GM19035 (cell line): ENCODE measurements around the gene ELF2.
"Not testable (repeated sequence)": the region's sequence is repeated elsewhere in the genome, so short reads cannot be mapped to it uniquely, and the experiment has no call there.

Experiments used
- ATAC-seq: cut with Tn5 transposase; IDR thresholded peaks from one replicate; pipeline ENCODE4 v1.9.1; 2021; ENCODE audit not compliant: unreplicated experiment

Gene ELF2

GRCh38 chr4:139177049-139177868 is at the start of gene ELF2:
TSS of gene ELF2 (minus strand) at chr4:139177218. CDS start at chr4:139137701, 39,517 bp downstream.
- peak; percentile 39 for ATAC-seq

DNA sequence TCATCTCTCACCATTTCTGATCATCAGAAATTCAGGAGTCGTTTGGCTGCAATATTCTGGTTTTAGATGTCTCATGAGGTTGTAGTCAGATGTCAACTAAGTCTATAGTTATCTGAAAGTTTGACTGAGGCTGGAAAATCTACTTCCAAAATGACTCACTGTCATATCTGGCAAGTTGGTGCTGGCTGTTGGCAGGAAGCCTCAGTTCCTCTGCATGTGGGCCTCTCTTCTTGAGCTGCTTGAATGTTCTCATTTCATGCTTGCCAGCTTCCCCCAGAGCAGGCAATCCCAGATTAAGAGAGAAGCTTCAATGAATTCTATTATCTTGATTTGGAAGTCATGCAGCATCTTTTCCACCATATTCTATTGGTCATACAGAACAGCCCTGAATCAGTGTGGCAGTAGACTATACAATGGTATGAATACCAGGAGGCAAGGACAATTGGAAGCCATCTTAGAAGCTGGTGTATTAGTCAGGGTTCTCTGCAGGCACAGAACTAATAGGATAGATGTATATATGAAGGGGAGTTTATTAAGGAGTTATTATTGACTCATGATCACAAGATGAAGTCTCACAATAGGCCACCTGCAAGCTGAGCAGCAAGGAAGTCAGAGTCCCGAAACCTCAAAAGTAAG is 46.8 kb upstream of the ELF2 start:
- ATAC-seq: no peak

- no peak for ATAC-seq
Observed at GRCh38 chr4:139222215-139222614, 45.2 kb upstream of the ELF2 start.

DNA sequence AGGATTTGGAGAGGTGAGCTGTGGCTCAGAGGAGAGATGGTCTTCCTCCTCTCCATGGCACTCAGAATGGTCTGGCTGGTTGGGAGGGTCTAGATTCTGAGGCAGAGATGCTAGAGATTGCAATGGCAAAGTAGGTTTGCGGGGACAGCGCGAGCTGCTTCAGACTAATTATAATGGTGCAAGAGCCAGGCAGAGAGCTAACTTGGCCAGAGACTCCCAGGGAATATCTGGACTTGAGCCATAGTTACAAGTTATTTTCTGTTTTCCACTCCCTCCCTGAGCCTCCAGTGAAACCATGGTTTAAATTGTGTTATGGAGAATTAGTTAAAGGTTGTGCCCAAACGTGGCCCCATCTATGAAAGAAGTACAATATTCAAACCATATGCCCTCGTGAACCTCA is 44.7 kb upstream of the ELF2 start:
- ATAC-seq: no peak

DNA sequence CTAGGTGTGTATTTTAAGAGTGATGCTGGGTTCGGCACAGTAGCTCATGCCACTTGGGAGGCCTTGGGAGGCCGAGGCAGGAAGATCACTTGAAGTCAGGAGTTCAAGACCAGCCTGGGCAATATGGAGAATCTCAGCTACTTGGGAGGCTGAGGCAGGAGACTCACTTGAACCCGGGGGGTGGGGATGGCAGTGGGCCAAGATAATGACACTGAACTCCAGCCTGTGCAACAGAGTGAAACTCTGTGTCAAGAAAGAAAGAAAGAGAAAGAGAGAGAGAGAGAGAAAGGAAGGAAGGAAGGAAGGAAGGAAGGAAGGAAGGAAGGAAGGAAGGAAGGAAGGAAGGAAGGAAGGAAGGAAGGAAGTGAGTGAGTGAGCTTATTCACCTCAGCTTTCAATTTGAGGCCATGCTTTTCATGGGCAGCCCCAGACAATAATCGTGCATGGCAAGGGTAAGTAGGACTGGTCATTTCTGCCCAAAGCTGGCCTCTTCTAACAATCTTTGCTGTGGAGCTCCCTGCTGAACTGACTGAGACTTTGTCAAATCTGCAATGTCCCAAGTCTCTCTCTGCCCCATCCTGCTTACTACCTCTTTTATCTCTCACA is 42.5 kb upstream of the ELF2 start:
- no peak for ATAC-seq

GRCh38 chr4:139214039-139214534 is 37.1 kb upstream of the ELF2 start:
- ATAC-seq: peak; percentile 99

DNA sequence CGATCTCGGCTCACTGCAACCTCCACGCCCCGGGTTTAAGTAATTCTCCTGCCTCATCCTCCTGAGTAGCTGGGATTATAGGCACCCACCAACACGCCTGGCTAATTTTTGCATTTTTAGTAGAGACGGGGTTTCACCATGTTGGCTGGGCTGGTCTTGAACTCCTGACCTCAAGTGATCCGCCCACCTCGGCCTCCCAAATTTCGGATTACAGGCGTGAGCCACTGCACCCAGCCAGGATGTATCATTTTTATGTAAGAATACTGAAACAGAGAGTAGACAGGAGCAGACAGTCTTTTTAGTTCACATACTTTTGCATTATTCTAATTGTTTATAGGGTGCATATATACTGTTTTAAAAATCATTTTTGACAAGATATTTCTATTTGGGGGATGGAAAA is 36.6 kb upstream of the ELF2 start:
- ATAC-seq: not testable (repeated sequence)

GRCh38 chr4:139212900-139213299 is 35.9 kb upstream of the ELF2 start:
- ATAC-seq: no peak

GRCh38 chr4:139210486-139210885 is 33.5 kb upstream of the ELF2 start:
- no peak for ATAC-seq

DNA sequence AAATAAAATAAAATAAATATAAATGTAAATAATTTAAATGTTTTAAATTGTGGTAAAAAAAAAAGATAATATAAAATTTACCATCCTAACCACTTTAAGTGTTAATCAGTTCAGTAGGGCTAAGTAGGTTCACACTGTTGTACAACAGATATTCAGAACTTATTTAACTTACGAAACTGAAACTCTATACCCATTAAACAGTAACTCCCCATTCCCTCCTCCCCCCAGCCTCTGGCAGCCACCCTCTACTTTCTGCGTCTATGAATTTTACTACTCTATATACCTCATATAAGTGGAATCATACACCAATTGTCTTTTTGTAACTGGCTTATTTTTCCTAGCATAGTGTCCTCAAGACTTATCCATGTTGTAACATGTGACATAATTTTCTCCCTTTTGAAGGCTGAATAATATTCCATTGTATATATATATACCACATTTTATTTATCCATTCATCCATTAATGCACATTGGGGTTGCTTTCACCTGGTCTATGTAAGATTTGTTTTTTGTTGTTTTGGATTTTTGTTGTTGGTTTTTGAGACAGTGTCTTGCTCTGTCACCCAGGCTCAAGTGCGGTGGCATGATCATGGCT is 32.5 kb upstream of the ELF2 start:
- no peak for ATAC-seq

DNA sequence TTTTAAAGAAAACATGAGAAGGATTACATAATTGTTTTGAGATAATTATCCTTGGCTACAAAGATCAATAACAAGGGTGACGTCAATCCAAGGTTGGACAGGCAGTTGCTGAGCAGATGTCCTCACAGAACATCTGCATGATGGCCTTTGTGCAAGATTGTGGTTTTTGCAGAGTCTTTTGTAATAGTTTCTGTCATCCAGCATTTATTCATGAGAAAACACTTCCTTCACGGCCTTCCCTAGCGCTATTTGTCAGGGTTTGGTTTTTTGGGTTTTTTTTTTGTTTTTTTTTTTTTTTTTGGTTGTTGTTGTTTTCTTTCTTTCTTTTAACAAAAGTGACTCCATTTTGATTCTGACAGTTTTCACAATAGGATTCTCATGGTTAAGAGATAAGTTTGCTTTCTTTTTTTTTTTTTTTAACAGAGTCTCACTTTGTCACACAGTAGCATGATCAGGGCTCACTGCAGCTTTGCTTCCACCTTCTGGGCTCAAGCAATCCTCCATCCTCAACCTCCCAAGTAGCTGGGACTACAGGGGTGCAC is 31.5 kb upstream of the ELF2 start:
- ATAC-seq: no peak

DNA sequence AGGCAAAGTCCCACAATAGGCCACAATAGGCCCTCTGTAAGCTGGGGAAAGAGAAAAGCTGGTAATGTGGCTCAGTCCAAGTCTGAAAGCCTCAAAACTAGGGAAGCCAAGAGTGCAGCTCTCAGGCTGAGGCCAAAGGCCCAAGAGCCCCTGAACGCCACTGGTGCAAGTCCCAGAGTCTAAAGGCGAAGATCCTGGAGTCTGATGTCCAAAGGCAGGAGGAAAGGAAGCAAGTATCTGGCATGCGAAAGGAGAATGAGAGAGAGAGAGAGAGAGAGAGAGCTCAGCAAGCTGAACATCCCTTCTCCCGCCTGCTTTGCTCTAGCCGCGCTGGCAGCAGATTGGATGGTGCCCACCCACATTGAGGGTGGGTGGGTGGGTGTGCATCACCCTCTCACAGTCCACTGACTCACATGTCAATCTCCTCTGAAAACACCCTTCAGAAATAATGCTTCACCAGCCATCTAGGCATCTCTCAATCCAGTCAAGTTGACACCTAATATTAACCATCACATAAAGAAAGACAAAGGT is 30.9 kb upstream of the ELF2 start:
- ATAC-seq: no peak

- ATAC-seq: no peak
Observed at GRCh38 chr4:139207247-139207646, 30.2 kb upstream of the ELF2 start.

GRCh38 chr4:139202991-139203390 is 26.0 kb upstream of the ELF2 start:
- ATAC-seq: no peak

DNA sequence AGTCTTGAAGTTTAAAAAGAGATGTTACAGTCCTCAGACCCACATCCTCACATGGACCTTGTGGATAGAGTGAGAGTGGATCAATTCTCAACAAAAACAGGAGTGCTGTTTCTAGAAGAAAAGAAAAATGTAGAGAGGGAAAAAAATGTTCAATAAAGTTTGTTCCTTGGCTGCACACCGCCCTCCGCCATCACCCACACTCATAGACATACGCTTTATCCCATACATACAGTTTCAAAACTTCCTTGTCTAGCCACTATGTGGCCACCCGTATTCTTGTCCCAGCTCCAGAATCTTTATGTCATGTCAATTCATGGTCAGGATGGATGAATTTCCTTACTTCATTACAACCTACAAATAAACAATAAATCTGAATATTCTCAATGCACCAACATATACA is 23.5 kb upstream of the ELF2 start:
- no peak for ATAC-seq

GRCh38 chr4:139200102-139200501 is 23.1 kb upstream of the ELF2 start:
- no peak for ATAC-seq

DNA sequence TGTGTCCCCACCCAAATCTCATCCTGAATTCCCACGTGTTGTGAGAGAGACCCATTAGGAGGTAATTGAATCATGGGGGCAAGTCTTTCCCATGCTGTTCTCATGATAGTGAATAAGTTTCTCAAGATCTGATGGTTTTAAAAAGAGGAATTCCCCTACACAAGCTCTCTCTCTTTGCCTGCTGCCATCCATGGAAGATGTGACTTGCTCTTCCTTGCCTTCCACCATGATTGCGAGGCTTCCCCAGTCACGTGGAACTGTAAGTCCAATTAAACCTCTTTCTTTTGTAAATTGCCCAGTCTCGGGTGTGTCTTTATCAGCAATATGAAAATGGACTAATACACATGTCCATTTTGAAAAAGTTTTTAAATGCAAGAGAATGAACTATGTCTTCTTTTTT is 20.2 kb upstream of the ELF2 start:
- ATAC-seq: not testable (repeated sequence)

- no peak for ATAC-seq
Observed at GRCh38 chr4:139196462-139196861, 19.4 kb upstream of the ELF2 start.

GRCh38 chr4:139191373-139191772 is 14.4 kb upstream of the ELF2 start:
- no peak for ATAC-seq

- ATAC-seq: no peak
Observed at GRCh38 chr4:139189972-139190371, 13.0 kb upstream of the ELF2 start.

- no peak for ATAC-seq
Observed at GRCh38 chr4:139189417-139189749, 12.4 kb upstream of the ELF2 start.
